CD4-positive, alpha-beta T cell treated with Interleukin-15 for 1 hour (primary cell): ENCODE results near the gene NLRP12.
A peak's percentile ranks its signal among the peaks of the same experiment; 100 is the strongest.
"Not testable (repeated sequence)": the region's sequence is repeated elsewhere in the genome, so short reads cannot be mapped to it uniquely, and the experiment has no call there.

ENCODE experiments used
- DNase-seq: peaks from one replicate; pipeline ENCODE4 v3.0.0-alpha.2; 2020

Gene NLRP12

DNA sequence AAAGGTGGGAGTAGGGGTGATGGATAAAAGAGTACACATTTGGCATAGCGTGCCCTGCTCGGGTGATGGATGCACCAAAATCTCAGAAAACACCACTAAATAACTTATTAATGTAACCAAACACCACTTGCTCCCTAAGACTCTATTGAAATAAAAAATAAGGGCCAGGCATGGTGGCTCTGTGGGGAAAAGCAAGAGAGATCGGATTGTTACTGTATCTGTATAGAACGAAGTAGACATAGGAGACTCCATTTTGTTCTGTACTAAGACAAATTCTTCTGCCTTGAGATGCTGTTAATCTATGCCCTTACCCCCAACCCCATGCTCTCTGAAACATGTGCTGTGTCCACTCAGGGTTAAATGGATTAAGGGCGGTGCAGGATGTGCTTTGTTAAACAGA lies 14.3 kb upstream of the NLRP12 start:
- not testable (repeated sequence) for DNase-seq

- DNase-seq = not testable (repeated sequence)
Measured at GRCh38 chr19:53832861-53833260, 8.7 kb upstream of the NLRP12 start.

- no peak for DNase-seq
Measured at GRCh38 chr19:53828531-53828930, 4.4 kb upstream of the NLRP12 start.

- DNase-seq = no peak
Measured at GRCh38 chr19:53826876-53827275, 2.8 kb upstream of the NLRP12 start.

DNA sequence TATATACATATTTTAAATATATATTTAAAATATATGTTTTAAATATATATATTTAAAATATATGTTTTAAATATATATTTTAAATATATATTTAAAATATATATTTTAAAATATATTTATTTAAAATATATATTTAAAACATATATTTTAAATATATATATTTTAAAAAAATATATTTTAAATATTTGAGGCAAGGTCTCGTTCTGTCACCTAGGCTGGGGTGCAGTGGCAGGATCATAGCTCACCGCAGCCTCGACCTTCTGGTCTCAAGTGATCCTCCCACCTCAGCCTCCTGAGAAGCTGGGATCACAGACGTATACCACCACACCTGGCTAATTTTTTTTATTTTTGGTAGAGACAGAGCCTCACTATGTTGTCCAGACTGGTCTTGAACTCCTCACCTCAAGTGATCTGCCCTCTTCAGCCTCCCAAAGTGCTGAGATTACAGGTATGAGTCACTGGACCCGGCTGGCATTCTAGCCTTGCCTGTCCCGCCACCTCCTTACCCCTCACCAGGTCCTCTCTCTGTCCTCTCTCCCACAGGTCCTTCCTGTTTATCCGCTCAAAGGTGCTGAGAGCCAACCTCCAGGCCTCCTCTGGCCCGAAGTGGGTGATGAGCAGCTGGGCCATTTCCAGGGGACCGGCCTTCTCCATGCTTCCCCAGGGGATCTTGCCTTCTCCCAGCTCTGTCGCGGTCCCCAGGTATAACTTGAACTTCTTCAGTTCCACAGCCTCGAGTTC lies 564 bp downstream of the NLRP12 start:
- DNase-seq = no peak

DNA sequence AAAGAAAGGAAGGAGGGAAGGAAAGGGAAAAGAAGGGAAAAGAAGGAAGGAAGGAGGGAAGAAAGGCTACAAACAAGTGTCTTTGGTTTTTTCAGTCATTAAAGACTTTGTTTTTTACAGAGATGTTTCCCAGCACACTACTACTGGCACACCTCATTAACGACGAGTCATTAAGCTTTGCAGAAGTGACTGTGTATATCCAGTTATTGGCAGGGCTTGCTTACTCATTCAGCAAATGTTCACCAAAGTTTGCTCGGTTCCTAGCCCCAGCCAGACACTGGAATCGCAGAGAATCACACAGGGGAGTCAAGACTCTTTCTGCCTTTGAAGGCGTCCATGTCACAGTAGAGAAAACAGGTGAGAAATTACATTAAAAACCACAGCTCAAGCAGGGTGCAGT lies 4.3 kb downstream of the NLRP12 start:
- no peak for DNase-seq

GRCh38 chr19:53818756-53819155 lies 5.4 kb downstream of the NLRP12 start:
- no peak for DNase-seq

GRCh38 chr19:53813996-53814395 lies 10.1 kb downstream of the NLRP12 start:
- DNase-seq = no peak

DNA sequence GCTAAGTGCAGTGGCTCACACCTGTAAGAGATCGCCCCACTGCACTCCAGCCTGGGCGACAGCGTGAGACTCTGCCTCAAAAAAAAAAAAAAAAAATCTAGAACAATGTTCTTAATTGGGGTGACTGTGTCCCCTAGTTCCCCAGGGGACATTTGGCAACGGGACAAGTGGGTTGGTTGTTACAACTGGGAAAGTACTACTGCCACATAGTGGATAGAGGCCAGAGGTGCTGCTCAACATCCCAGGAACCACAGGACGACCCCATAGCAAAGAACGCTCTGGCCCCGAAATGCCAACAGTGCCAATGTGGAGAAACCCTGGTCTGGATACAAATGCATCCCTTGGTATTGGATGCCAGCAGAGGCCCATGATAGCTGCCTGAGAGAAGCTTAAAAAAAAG lies 11.8 kb downstream of the NLRP12 start:
- DNase-seq = no peak

DNA sequence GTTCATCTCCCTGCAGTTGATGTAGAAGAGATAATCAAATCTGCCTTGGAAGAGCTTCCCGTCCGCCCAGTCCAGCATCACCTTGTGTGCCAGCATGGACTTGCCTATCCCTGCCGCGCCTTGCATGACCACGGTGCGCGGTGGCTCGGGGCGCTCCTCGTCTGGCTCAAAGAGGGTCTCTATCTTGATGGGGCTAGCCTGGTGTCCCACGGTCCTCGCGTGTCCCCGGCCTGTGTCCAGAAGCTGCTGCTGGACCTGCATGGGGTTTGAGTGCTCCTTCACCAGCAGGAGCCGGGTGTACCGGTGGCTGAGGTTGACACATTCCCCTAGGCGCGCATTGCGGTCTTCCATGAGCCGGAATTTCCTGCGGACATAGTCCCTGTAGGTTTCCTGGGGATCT lies 13.2 kb downstream of the NLRP12 start:
- DNase-seq = no peak

GRCh38 chr19:53810187-53810546 lies 13.9 kb downstream of the NLRP12 start:
- DNase-seq = no peak

GRCh38 chr19:53809518-53810186 lies 14.5 kb downstream of the NLRP12 start:
- DNase-seq = no peak

GRCh38 chr19:53808710-53809125 lies 15.4 kb downstream of the NLRP12 start:
- no peak for DNase-seq

GRCh38 chr19:53801257-53801656 lies 22.9 kb downstream of the NLRP12 start:
- no peak for DNase-seq

DNA sequence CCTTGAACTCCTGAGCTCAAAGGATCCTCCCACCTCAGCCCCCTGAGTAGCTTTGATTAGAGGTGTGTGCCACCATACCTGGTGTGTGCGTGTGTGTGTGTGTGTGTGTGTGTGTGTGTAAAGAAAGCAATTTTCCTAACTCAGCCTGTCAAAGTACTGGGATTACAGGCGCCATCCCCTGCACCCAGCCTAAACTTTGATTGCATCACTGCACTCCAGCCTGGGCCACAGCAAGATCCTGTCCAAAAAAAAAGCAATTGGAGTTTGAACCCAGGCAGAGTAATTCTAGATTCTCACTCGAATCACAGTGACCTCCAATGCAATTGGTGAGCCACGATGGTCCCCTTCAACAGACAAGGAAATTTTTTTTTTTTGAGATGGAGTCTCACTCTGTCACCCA lies 29.1 kb downstream of the NLRP12 start:
- DNase-seq = no peak

DNA sequence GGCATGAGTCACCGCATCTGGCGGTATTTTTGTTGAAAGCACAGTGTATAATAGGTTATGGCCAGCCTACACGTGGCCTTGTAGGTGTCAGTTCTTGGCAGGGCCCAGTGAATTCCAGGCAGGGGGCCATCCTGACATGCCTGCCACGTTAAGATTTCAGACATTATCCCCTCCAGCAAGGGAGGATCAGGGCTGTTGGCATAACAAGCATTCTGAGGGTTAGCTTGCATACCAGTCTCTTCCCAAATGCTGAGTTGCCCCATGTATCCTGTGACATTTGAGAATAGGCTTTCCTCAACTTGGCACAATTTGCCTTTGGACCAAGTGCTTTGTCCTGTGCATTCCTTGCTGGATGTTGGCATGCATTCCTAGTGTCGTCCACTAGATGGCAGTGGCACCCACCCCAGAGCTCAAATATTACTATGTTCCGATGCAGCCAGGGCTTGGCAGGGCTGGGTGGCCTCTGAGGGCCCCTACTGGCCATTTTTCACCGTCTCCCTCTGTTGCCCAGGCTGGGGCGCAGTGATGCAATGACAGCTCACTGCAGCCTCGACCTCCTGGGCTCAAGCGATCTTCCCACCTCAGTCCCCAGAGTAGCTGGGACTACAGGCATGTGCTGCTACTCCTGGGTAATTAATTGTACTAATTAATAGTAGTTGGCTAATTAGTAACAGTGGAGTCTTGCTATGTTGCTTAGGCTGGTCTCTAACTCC lies 31.2 kb downstream of the NLRP12 start:
- peak; percentile 79 for DNase-seq

GRCh38 chr19:53789708-53790678 lies 34.1 kb downstream of the NLRP12 start:
- DNase-seq = no peak

DNA sequence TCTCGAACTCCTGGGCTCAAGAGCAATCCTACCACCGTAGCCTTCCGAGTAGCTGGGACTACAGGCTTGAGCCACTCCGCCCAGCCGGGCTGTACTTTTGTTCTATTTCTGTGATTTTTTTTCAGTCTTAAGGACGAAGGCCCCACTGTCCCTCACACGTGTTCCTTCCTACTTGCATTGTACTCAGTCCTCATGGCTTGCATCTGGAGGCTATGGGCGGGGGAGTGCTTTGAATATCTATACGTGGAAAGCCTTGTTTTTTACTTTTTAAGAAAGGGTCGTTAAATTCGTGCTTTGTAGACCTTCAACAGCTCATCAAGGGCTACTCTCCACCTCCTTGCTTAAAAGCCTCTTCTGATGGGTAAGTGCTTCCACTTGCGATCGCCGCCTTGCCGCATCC lies 36.8 kb downstream of the NLRP12 start:
- no peak for DNase-seq

- DNase-seq = no peak
Measured at GRCh38 chr19:53786744-53787143, 37.4 kb downstream of the NLRP12 start.

DNA sequence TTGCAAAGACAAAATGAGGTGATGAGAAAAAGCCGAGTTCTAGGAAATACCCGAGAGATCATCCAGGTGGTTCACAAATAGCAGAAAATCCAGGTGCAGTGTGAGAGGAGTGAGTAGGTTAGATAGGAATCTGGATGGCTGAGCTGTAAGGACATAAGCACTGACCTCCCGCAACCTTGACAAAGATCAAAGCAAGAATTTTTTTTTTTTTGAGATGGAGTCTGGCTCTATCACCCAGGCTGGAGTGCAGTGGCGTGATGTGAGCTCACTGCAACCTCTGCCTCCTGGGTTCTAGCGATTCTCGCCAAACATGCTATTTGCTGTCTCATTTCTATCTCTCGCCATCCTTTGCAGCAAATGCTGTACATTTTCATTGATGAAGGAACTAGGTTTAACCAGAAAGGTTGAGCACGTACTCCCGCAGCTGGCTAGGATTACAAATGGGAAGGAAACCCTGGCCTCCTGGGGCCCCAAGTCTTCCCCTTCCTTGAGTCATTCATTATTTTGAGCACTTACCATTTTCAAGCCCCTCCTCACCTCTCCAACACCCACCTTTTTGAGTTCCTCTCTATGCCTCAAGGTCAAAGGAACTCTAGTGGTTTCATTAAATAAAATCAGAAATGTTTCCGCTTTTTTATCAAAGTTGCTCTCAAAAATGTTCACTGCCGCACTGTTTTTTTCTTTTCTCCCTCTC lies 38.8 kb downstream of the NLRP12 start:
- DNase-seq = no peak

- no peak for DNase-seq
Measured at GRCh38 chr19:53782698-53783097, 41.4 kb downstream of the NLRP12 start.

- not testable (repeated sequence) for DNase-seq
Measured at GRCh38 chr19:53781332-53781731, 42.8 kb downstream of the NLRP12 start.
